PC-3 (cell line): ENCODE data around the gene FANK1.

Experiments used
- EZH2 ChIP-seq: fragments of 300-600 bp; sonication (generic); IDR thresholded peaks from one replicate; pipeline ENCODE4 v1.6.1; 2017; ENCODE audit warnings: antibody characterized with exemption, mild to moderate bottlenecking, low read length; ENCODE audit not compliant: unreplicated experiment
- TF ChIP-seq, protein P1 (sequence below): fragments of 300-600 bp; sonication (generic); conservative IDR thresholded peaks from 2 replicates; pipeline ENCODE4 v1.5.1; 2017; ENCODE audit warnings: antibody characterized with exemption, low read depth, mild to moderate bottlenecking, low read length

- TF ChIP-seq, protein P1, sequence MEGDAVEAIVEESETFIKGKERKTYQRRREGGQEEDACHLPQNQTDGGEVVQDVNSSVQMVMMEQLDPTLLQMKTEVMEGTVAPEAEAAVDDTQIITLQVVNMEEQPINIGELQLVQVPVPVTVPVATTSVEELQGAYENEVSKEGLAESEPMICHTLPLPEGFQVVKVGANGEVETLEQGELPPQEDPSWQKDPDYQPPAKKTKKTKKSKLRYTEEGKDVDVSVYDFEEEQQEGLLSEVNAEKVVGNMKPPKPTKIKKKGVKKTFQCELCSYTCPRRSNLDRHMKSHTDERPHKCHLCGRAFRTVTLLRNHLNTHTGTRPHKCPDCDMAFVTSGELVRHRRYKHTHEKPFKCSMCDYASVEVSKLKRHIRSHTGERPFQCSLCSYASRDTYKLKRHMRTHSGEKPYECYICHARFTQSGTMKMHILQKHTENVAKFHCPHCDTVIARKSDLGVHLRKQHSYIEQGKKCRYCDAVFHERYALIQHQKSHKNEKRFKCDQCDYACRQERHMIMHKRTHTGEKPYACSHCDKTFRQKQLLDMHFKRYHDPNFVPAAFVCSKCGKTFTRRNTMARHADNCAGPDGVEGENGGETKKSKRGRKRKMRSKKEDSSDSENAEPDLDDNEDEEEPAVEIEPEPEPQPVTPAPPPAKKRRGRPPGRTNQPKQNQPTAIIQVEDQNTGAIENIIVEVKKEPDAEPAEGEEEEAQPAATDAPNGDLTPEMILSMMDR, result peak; percentile 90
- TF ChIP-seq EZH2, result no peak
Observed at GRCh38 chr10:125868372-125868975, 27.9 kb upstream of the FANK1 start.
